Stimulated activated naive CD8-positive, alpha-beta T cell treated with anti-CD3 and anti-CD28 coated beads, Interleukin-15, Interleukin-2, amounts not matched to agents 100 ng/mL and 50 ng/mL, for 24 hours (primary cell): Measurements from ENCODE around the gene SMIM10L1.
A peak's percentile ranks its signal among the peaks of the same experiment; 100 is the strongest.

Experiments used
- H3K27ac Mint-ChIP-seq: one replicate; pipeline ENCODE4 v1.8.0; 2021; ENCODE audit warnings: mild to moderate bottlenecking, mixed read lengths
- H3K27me3 Mint-ChIP-seq: one replicate; pipeline ENCODE4 v1.8.0; 2021; ENCODE audit warnings: mixed read lengths
- H3K36me3 Mint-ChIP-seq: one replicate; pipeline ENCODE4 v1.8.0; 2021; ENCODE audit warnings: low read depth, mixed read lengths
- H3K4me1 Mint-ChIP-seq: one replicate; pipeline ENCODE4 v1.8.0; 2021; ENCODE audit warnings: low read depth, mixed read lengths
- H3K4me3 Mint-ChIP-seq: one replicate; pipeline ENCODE4 v1.8.0; 2021; ENCODE audit warnings: mild to moderate bottlenecking, mixed read lengths
- H3K9me3 Mint-ChIP-seq: one replicate; pipeline ENCODE4 v1.8.0; 2021; ENCODE audit warnings: mixed read lengths

SMIM10L1 gene

DNA sequence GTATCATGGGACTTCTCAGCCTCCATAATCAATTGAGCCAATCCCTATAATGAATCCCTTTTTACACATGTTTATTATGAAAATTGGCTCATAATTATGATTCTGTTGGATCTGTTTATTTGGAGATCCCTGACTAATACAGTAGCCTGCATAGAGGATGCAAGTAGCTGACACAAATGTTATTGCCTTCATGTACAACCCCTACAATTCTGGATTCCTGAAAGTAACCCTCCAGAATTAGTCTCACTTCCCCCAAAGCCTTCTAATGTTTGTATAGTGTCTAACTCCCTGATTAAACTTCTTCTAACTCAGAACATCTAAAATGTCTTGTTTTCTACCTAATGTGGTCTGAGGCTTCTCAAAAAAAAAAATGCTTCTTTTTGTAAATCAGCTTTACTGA lies 6.6 kb upstream of the SMIM10L1 start:
- H3K27ac Mint-ChIP-seq = no peak overlapping the region
- peaks cover 62% of the 10 kb centered on the region for H3K4me1 Mint-ChIP-seq
- H3K36me3 Mint-ChIP-seq = peaks cover 78% of the 10 kb centered on the region
- H3K4me3 Mint-ChIP-seq = no peak overlapping the region
- H3K27me3 Mint-ChIP-seq = no peaks in the 10 kb centered on the region
- H3K9me3 Mint-ChIP-seq = no peaks in the 10 kb centered on the region

- Mint-ChIP-seq H3K4me3 (no peak overlapping the region), H3K27me3 (no peaks in the 10 kb centered on the region), H3K9me3 (no peaks in the 10 kb centered on the region), H3K36me3 (peaks cover 72% of the 10 kb centered on the region), H3K27ac (no peak overlapping the region), H3K4me1 (peaks cover 67% of the 10 kb centered on the region)
Measured at GRCh38 chr12:11166300-11166699, 4.7 kb upstream of the SMIM10L1 start.

GRCh38 chr12:11170810-11171144 lies 217 bp upstream of the SMIM10L1 start:
- peak overlapping the region; percentile 98 for H3K27ac Mint-ChIP-seq
- peaks cover 62% of the 10 kb centered on the region for H3K4me1 Mint-ChIP-seq
- H3K36me3 Mint-ChIP-seq = peaks cover 73% of the 10 kb centered on the region
- peak overlapping the region; percentile 95 for H3K4me3 Mint-ChIP-seq
- H3K27me3 Mint-ChIP-seq = no peaks in the 10 kb centered on the region
- H3K9me3 Mint-ChIP-seq = no peaks in the 10 kb centered on the region

DNA sequence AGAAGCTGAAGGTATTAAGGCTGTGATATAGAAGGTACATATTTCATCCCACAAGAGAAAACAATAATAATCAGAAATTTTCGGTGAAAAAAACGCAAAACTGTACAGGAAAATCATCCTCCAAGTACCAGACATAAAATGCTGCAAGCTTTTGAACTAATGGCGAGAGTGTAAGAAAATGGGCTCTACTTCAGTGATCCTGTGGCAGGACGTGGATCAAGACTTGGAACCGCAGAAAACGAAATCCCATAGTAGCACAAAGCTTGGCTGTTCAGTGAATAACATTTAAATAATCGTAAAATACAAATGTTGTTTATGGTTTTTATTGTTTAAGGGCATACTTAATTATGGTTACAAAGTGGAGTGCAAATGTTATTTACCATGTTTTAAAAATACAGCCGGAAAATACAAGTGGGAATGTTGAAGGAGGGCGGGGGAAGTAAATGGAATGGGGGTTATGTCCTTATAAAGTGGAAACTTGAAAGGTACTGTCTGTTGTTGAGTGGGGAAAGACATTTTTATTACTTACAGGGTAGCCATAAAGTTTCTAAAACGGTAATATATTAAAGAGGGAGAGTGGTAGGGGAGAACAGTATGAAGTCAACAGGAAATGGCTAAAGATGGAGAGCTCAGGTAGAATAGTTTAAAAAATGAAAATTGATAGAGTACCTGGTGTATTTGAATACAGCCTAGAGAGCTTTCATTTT lies 1.1 kb downstream of the SMIM10L1 start:
- Mint-ChIP-seq H3K27ac (peak overlapping the region; percentile 98), H3K4me1 (peaks cover 58% of the 10 kb centered on the region)

GRCh38 chr12:11174022-11174421 lies 3.0 kb downstream of the SMIM10L1 start:
- H3K27me3 Mint-ChIP-seq = no peaks in the 10 kb centered on the region
- peaks cover 40% of the 10 kb centered on the region for H3K4me1 Mint-ChIP-seq

More for the DNA sequence above, 1.1 kb downstream of the SMIM10L1 start:
- Mint-ChIP-seq H3K4me3 (peak overlapping the region; percentile 95), H3K27me3 (no peaks in the 10 kb centered on the region), H3K36me3 (peaks cover 70% of the 10 kb centered on the region), H3K9me3 (no peaks in the 10 kb centered on the region)

DNA sequence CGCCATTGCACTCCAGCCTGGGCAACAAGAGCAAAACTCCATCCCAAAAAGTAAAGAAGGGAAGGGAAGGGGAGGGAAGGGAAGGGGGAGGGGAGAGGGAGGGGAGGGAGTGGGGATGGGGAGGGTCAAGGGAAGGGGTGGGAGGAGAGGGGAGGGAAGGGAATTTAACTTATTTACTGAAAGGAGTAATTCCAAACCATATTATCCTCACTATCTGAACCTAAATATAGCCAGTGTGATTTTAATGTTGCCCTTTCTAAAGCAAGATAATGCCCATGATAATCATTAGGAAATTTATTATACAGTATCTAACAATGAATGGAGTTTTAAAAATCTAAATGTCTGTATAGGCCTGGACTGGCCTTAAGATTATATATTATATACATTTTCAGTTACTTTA lies 7.3 kb downstream of the SMIM10L1 start:
- peaks cover 5% of the 10 kb centered on the region for H3K4me1 Mint-ChIP-seq
- no peaks in the 10 kb centered on the region for H3K27me3 Mint-ChIP-seq
- H3K4me3 Mint-ChIP-seq = no peak overlapping the region
- H3K36me3 Mint-ChIP-seq = peaks cover 27% of the 10 kb centered on the region
- no peak overlapping the region for H3K27ac Mint-ChIP-seq
- H3K9me3 Mint-ChIP-seq = no peaks in the 10 kb centered on the region

More at GRCh38 chr12:11174022-11174421, 3.0 kb downstream of the SMIM10L1 start:
- Mint-ChIP-seq H3K36me3 (peaks cover 54% of the 10 kb centered on the region), H3K4me3 (no peak overlapping the region), H3K9me3 (no peaks in the 10 kb centered on the region), H3K27ac (no peak overlapping the region)

GRCh38 chr12:11182529-11182928 lies 11.5 kb downstream of the SMIM10L1 start:
- Mint-ChIP-seq H3K36me3 (no peaks in the 10 kb centered on the region), H3K4me1 (peaks cover 3% of the 10 kb centered on the region), H3K27ac (no peak overlapping the region), H3K27me3 (no peaks in the 10 kb centered on the region), H3K9me3 (no peaks in the 10 kb centered on the region), H3K4me3 (no peak overlapping the region)

DNA sequence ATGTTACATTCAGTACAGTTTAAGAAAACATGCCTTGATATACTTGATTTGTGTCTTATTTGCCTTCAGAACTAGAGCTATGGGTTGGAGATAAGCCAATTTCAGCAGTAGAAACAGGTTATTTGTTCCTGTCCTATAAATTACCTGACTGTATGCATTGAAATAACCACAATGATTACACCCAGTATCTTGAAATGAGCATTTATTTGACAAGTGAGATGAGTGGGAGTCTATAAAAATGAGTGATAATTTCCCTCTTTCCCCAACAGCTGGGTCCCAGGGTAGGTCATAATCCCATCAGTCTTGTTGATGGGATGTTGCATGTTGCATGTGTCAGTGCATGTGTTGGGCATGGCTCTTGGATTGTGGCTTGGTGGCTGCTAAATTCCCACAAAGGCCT lies 12.0 kb downstream of the SMIM10L1 start:
- H3K36me3 Mint-ChIP-seq = no peaks in the 10 kb centered on the region
- no peaks in the 10 kb centered on the region for H3K9me3 Mint-ChIP-seq
- H3K27me3 Mint-ChIP-seq = no peaks in the 10 kb centered on the region
- peaks cover 3% of the 10 kb centered on the region for H3K4me1 Mint-ChIP-seq
- no peak overlapping the region for H3K27ac Mint-ChIP-seq
- no peak overlapping the region for H3K4me3 Mint-ChIP-seq

GRCh38 chr12:11186837-11187236 lies 15.8 kb downstream of the SMIM10L1 start, which contains the start of gene TAS2R42:
TSS of gene TAS2R42 (minus strand) at chr12:11186937. CDS start at chr12:11186937, 0 bp downstream.
- Mint-ChIP-seq H3K4me3 (no peak within 1 kb of the TSS), H3K9me3 (no peaks in the 10 kb centered on the region), H3K27ac (no peak within 1 kb of the TSS), H3K27me3 (no peaks in the 10 kb centered on the region), H3K36me3 (no peaks in the 10 kb centered on the region), H3K4me1 (peaks cover 3% of the 10 kb centered on the region)

GRCh38 chr12:11202811-11203210 lies 31.8 kb downstream of the SMIM10L1 start:
- Mint-ChIP-seq H3K27ac (no peak overlapping the region), H3K4me3 (no peak overlapping the region), H3K4me1 (no peaks in the 10 kb centered on the region), H3K36me3 (peaks cover 10% of the 10 kb centered on the region), H3K9me3 (no peaks in the 10 kb centered on the region), H3K27me3 (no peaks in the 10 kb centered on the region)

- no peak overlapping the region for H3K27ac Mint-ChIP-seq
- H3K27me3 Mint-ChIP-seq = no peaks in the 10 kb centered on the region
- H3K9me3 Mint-ChIP-seq = no peaks in the 10 kb centered on the region
- H3K4me1 Mint-ChIP-seq = no peaks in the 10 kb centered on the region
- no peak overlapping the region for H3K4me3 Mint-ChIP-seq
- peaks cover 10% of the 10 kb centered on the region for H3K36me3 Mint-ChIP-seq
Measured at GRCh38 chr12:11204173-11204572, 33.2 kb downstream of the SMIM10L1 start.

DNA sequence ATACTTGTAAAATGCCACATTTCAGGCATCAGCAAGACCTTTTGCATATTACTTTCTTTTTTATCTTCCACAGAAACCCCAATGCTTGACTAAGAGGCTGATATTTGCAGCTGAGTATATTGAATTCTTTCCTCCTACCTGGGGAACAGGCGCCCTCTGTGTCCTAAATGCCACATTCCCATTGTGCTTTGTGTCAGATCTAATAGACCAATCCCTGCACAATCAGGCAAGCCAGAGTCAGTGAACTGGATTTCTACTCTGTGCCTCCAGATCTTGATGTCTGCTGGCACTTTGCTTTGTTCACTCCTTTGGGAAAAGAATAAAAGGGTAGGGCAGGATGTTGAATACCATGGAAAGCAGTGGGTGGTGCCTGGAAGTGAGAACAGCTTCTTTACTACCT lies 38.1 kb downstream of the SMIM10L1 start:
- no peaks in the 10 kb centered on the region for H3K4me1 Mint-ChIP-seq
- H3K36me3 Mint-ChIP-seq = peaks cover 12% of the 10 kb centered on the region
- H3K4me3 Mint-ChIP-seq = no peak overlapping the region
- H3K9me3 Mint-ChIP-seq = peaks cover 5% of the 10 kb centered on the region
- H3K27me3 Mint-ChIP-seq = no peaks in the 10 kb centered on the region
- no peak overlapping the region for H3K27ac Mint-ChIP-seq
